ENCODE data around the gene C10orf67.
"Not testable (repeated sequence)": the region's sequence is repeated elsewhere in the genome, so short reads cannot be mapped to it uniquely, and the experiment has no call there.

C10orf67 gene

DNA sequence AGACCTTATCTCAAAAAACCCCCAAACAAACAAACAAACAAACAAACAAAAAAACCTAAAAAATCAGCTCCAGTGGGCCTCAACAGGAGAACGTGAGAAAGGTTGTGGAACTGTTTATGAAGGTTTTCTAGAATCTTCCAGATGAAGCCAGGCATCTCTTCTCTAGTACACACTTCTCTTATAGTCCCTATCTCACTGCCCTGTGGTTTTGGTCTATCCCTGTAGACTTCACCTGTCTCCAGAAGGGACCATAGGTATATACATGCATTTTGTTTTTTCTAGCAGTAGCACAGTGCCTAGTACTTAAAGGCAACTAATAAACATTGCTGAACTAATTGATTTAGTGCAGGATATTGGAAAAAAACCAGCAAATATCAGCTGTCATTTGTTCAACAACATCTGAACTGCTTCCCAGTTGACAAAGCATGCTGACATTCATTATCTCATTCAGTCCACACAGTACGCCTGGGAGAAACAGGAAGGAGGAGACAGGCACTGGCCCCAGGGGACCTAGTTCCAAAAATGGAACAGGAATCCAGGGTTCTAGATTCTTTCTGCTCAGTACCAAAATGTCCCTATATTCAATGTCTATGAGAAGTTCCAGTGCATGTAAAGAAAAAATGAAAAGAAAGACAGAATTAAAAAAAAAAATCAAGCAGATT, 59.8 kb downstream of the C10orf67 start:
- no peak for DNase-seq
- H3K36me3 Mint-ChIP-seq (ENCODE audit: low read depth): no peaks in the 10 kb centered on the region
- no peak overlapping the region for H3K27ac Mint-ChIP-seq
- H3K4me1 Mint-ChIP-seq (ENCODE audit: low read depth): no peaks in the 10 kb centered on the region
- H3K9me3 Mint-ChIP-seq: no peaks in the 10 kb centered on the region
- H3K4me3 Mint-ChIP-seq: no peak overlapping the region
- peaks cover 32% of the 10 kb centered on the region for H3K27me3 Mint-ChIP-seq

DNA sequence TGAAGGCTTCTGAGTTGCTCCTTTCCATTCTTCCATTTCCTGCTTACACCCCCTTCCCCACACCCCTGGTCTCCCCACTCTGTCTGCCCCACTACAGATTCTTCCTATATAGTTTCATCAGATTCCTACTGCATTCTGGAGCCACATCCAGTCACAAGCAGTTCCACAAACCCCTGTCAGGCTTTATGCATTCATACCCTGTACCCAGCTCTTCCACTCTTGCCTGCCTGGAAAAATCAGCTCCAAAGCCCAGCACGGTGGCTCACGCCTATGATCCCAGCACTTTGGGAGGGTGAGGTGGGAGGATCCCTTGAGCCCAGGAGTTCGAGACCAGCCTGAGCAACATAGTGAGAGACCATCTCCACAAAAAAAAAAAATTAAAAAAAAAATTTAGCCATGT, 60.4 kb downstream of the C10orf67 start:
- Mint-ChIP-seq H3K4me3 (no peak overlapping the region), H3K4me1 (ENCODE audit: low read depth) (no peaks in the 10 kb centered on the region), H3K36me3 (ENCODE audit: low read depth) (no peaks in the 10 kb centered on the region), H3K27ac (no peak overlapping the region), H3K27me3 (peaks cover 36% of the 10 kb centered on the region), H3K9me3 (no peaks in the 10 kb centered on the region)
- no peak for DNase-seq

DNA sequence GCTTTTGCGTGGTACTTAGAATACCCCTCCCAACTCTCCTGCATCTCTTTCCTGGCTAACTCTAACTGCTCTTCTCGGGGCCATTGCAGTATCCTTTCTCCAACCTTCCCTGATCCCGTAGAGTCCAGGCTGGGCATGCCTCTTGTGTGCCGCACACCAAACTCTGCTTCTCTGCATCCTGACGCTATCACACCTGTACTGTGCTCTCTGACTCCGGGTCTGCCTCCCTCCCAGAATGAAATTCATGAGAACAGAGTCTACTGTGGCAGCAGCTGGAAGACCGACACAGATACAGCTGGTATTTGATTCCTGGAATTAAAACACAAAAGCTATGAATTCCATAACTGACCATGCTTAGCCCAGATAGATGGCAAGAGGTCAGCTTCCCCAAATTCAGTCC, 60.9 kb downstream of the C10orf67 start:
- H3K9me3 Mint-ChIP-seq: no peaks in the 10 kb centered on the region
- no peak overlapping the region for H3K4me3 Mint-ChIP-seq
- H3K27ac Mint-ChIP-seq: no peak overlapping the region
- H3K4me1 Mint-ChIP-seq (ENCODE audit: low read depth): no peaks in the 10 kb centered on the region
- H3K27me3 Mint-ChIP-seq: peaks cover 37% of the 10 kb centered on the region
- H3K36me3 Mint-ChIP-seq (ENCODE audit: low read depth): no peaks in the 10 kb centered on the region
- no peak for DNase-seq

DNA sequence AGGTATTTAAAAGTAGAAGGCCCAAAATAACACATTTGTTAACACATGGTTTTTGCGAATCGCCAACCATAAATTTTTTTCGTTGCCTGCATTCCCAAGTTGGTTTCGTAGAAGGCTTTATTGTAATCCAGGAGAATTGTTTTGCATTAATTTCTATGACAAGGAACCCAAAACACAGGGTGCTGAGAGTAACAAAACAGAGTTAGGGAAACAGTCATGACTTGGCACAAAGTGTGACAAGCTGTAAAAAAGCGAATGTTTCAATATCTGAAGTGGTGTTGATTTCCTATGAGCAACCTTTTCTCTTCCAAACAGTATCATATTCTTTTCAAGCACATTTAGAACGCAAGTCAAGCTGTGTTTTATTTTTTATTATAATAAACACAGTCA, 63.6 kb downstream of the C10orf67 start:
- Mint-ChIP-seq H3K27me3 (peaks cover 33% of the 10 kb centered on the region), H3K9me3 (no peaks in the 10 kb centered on the region), H3K4me3 (no peak overlapping the region), H3K4me1 (ENCODE audit: low read depth) (no peaks in the 10 kb centered on the region), H3K27ac (no peak overlapping the region), H3K36me3 (ENCODE audit: low read depth) (no peaks in the 10 kb centered on the region)
- no peak for DNase-seq

DNA sequence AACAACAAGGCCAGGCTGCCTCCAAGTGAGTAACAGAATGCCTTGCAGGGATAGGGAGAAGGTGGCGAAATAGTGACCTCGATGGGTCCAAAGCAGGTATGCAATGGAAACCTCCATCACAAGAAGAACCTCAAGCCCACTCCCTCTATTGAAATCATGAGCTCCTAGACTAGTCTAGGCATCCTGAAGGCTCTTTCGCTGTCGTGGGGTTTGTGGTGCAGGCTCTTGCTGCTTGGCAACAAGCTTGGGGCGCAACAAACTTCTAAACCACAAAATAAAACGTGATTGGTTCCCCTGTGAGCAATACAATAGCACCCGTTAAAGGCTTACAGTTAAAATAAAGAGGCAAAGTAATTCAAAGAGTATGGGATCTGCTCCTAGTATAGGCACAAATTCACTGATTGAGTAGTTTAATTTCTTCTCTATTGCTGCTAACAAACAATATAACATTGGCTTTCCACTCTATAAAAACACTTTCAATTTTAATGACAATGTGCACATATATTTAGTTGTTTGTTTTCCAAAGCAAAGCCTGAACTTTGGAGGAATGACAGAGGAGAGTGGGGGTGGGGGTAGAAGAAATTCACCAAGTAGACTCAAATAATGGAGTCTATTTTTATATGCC, 64.1 kb downstream of the C10orf67 start:
- Mint-ChIP-seq H3K9me3 (no peaks in the 10 kb centered on the region), H3K4me3 (no peak overlapping the region), H3K27ac (no peak overlapping the region), H3K36me3 (ENCODE audit: low read depth) (no peaks in the 10 kb centered on the region), H3K4me1 (ENCODE audit: low read depth) (no peaks in the 10 kb centered on the region), H3K27me3 (peaks cover 29% of the 10 kb centered on the region)
- no peak for DNase-seq

DNA sequence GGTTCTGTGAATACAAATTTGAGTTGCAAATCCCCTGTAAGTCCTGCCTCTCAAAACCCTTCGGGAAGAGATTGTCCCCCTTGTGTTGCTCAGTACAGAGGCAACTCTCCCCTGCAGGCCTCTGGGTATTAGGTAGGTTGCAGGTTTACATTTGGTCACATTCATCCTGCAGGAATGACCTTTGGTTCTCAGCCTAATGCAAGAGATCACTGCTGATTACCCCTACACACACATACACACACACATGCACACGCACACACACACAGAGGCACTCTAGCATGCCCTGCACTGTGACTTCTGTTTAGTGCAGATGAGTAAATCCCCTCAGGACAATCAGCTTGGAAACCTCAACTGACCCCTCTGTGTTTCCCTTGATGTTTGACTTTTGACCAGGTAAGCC, 69.2 kb downstream of the C10orf67 start:
- peaks cover 13% of the 10 kb centered on the region for H3K9me3 Mint-ChIP-seq
- no peaks in the 10 kb centered on the region for H3K36me3 Mint-ChIP-seq (ENCODE audit: low read depth)
- H3K27me3 Mint-ChIP-seq: peaks cover 11% of the 10 kb centered on the region
- DNase-seq: no peak
- H3K4me1 Mint-ChIP-seq (ENCODE audit: low read depth): no peaks in the 10 kb centered on the region
- H3K4me3 Mint-ChIP-seq: no peak overlapping the region
- H3K27ac Mint-ChIP-seq: no peak overlapping the region

DNA sequence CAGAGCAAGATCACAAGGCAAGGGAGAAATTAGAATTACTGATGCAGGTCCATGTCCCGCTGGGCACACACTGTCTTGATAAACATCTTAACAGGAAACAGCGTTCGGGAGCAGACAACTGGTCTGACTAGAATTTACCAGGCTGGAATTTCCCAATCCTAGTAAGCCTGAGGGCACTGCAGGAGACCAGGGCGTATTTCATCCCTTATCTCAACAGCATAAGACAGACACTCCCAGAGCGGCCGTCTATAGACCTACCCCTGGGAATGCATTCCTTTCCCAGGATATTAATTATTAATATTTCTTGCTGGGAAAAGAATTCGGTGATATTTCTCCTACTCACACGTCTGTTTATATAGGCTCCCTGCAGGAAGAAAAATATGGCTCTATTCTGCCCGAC, 70.4 kb downstream of the C10orf67 start:
- H3K36me3 Mint-ChIP-seq (ENCODE audit: low read depth); H3K27ac Mint-ChIP-seq; DNase-seq; H3K27me3 Mint-ChIP-seq; H3K4me1 Mint-ChIP-seq (ENCODE audit: low read depth); H3K4me3 Mint-ChIP-seq: not testable (repeated sequence)
- H3K9me3 Mint-ChIP-seq: peaks cover 16% of the 10 kb centered on the region

DNA sequence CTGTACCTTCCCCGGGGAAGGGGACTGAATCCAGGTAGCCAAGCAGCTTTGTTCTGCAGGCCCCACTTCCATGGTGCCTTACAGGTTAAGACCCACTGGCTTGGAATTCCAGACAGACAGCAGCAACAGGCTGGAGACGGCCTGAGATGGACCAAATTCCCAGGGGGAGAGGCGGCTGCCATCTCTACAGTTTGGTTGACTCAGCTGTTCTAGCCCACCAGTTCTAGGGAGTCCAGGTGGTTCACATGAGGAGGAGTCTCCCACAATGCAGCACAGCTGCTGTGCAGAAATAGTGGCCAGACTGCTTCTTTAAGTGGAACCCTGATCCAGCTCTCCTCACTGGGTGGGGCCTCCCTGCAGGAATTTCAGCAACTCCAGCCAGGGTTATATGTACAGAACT, 74.1 kb downstream of the C10orf67 start:
- DNase-seq: no peak
- Mint-ChIP-seq H3K36me3 (ENCODE audit: low read depth) (no peaks in the 10 kb centered on the region), H3K9me3 (peaks cover 16% of the 10 kb centered on the region), H3K27ac (no peak overlapping the region), H3K4me3 (no peak overlapping the region), H3K27me3 (peaks cover 10% of the 10 kb centered on the region), H3K4me1 (ENCODE audit: low read depth) (no peaks in the 10 kb centered on the region)

DNA sequence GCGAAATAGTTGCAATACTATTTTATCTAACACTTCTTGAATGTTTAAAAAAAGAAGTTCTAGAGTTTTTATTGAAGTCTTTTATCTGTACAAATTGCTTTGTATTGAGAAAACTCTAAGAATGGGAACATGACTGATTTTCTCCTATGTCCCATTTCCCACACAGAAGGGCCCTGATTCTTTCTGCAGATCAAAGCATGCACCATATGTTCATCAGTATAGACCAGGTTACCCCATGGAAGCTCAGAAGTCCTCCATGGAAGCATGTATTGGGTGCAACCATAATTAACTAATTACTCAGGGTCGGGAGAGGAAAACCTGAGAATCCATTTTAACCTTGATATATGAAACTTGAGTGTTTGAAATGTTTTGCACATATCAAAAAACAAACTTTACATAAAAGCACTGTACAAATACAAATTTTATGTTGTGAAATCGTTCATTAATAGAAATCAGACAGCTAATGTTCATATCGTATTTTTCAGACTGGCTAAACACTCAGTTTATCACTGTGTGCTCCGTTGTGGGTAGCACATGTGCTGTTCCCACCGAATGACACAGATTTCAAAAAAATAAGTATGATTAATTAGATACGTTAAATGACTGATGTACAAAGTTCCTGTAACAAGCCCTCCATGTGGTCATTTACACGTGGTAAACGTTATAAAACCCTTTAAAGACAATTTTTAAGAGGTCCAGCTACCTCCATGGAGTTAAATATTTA, 81.0 kb downstream of the C10orf67 start:
- DNase-seq: no peak
- Mint-ChIP-seq H3K27me3 (peaks cover 20% of the 10 kb centered on the region), H3K4me1 (ENCODE audit: low read depth) (no peaks in the 10 kb centered on the region), H3K27ac (no peak overlapping the region), H3K4me3 (no peak overlapping the region), H3K9me3 (no peaks in the 10 kb centered on the region), H3K36me3 (ENCODE audit: low read depth) (no peaks in the 10 kb centered on the region)

DNA sequence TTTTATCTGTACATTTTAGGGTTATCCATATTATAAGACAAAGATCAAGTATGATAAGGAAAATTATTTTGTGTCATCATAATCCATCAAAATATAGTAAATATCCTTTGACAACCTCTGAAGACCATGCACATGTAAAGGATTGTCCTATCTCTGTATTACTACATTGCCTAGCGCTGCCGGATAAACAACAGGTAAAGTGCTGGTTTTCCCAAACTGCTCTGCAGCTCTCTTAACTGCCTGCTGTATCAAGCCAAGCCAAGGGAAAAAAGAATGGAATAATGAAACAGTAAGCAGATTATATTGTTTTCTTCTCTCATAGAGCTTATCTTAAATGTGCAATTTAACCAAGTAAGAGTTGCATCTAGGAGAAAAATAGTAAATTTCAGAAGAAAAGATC, 81.7 kb downstream of the C10orf67 start:
- no peaks in the 10 kb centered on the region for H3K9me3 Mint-ChIP-seq

DNA sequence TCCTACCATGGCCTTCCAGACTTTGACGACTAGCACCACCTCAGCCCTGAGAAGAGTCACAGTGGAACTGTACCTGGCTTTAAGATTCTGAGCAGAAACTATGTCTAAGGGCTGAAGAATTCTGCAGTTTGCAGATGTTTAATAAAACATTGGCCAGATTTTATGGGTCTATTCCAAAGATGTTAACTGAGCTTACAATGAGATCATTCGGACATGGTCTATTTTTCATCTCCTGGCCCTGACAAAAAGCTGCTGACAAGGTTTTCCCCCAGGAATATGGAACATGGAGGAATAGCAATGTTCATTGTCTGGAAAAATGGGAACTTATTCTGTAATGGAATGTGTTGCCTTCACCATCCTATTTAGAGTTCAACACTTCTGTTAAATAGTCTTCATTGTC, 86.1 kb downstream of the C10orf67 start:
- Mint-ChIP-seq H3K36me3 (ENCODE audit: low read depth) (no peaks in the 10 kb centered on the region), H3K4me3 (no peak overlapping the region), H3K9me3 (no peaks in the 10 kb centered on the region), H3K27ac (no peak overlapping the region), H3K27me3 (peaks cover 24% of the 10 kb centered on the region), H3K4me1 (ENCODE audit: low read depth) (no peaks in the 10 kb centered on the region)
- no peak for DNase-seq

More for the DNA sequence above, 81.7 kb downstream of the C10orf67 start:
- Mint-ChIP-seq H3K36me3 (ENCODE audit: low read depth) (no peaks in the 10 kb centered on the region), H3K4me3 (no peak overlapping the region), H3K4me1 (ENCODE audit: low read depth) (no peaks in the 10 kb centered on the region), H3K27me3 (peaks cover 21% of the 10 kb centered on the region), H3K27ac (no peak overlapping the region)
- DNase-seq: no peak

DNA sequence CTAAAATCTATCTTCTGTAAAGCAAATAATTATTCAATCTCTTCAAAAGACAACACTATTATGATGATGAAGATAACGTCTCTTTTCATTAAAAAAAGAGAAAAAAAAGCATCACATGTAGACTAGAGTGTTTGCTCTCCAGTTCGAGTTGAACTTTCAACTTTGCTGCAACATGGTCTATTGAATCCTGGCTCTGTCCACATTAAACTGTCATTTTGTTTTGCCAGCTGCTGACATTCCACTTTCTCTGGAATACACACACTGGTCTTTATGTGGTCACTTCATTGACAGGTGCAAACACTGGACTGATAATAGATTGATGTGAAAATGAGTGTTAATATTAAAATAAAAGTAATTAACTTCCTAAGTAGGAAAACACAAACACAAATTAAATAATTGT, 90.8 kb downstream of the C10orf67 start:
- Mint-ChIP-seq H3K9me3 (peaks cover 2% of the 10 kb centered on the region), H3K4me1 (ENCODE audit: low read depth) (no peaks in the 10 kb centered on the region), H3K36me3 (ENCODE audit: low read depth) (no peaks in the 10 kb centered on the region), H3K27ac (no peak overlapping the region), H3K27me3 (peaks cover 19% of the 10 kb centered on the region), H3K4me3 (no peak overlapping the region)
- no peak for DNase-seq

DNA sequence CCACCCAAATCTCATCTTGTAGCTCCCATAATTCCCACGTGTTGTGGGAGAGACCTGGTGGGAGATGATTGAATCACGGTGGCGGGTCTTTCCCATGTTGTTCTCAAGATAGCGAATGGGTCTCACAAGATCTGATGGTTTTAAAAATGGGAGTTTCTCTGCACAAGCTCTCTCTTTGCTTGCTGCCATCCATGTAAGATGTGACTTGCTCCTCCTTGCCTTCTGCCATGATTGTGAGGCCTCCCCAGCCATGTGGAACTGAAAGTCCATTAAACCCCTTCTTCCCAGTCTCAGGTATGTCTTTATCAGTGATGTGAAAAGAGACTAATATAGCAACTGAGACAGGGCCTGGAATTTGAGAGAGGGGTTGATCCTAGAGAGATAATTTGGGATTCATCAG, 91.7 kb downstream of the C10orf67 start:
- not testable (repeated sequence) for DNase-seq; H3K4me3 Mint-ChIP-seq; H3K27ac Mint-ChIP-seq; H3K4me1 Mint-ChIP-seq (ENCODE audit: low read depth); H3K36me3 Mint-ChIP-seq (ENCODE audit: low read depth); H3K9me3 Mint-ChIP-seq
- H3K27me3 Mint-ChIP-seq: peaks cover 21% of the 10 kb centered on the region

DNA sequence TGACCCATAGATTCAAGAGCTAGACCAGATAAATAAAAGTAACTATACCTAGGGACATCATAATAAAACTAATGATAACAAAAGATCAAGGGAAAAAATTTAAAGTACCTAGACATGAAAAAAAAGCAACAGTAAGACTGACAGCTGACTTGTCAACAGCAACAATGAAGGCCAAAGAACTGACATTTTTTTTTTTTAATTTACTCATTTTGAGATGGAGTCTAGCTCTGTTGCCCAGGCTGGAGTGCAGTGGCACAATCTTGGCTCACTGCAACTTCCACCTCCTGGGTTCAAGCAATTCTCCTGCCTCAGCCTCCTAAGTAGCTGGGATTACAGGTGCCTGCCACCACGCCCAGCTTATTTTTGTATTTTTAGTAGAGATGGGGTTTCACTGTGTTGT, 102.8 kb downstream of the C10orf67 start:
- DNase-seq; H3K27me3 Mint-ChIP-seq; H3K4me3 Mint-ChIP-seq; H3K27ac Mint-ChIP-seq; H3K36me3 Mint-ChIP-seq (ENCODE audit: low read depth); H3K9me3 Mint-ChIP-seq; H3K4me1 Mint-ChIP-seq (ENCODE audit: low read depth): not testable (repeated sequence)

DNA sequence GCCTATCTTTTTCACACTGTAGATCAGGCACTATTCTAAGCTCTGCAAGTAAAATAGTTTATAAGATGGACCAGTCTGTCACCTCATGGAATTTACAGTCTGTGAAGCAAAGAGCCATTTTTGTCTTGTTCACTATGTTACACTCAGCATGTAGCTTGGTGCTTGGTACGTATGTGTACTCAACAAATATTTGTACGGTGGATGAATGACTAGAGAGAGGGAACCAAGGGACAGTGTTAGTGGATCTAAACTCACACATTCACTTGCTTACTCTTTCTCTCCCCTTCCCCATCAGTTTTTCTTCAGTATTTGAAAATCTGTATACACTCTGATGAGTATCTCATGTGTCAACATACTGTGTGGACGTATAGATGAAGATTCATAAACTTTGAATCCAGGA, 106.6 kb downstream of the C10orf67 start:
- peaks cover 3% of the 10 kb centered on the region for H3K27me3 Mint-ChIP-seq

More for the DNA sequence above, 106.6 kb downstream of the C10orf67 start:
- no peak for DNase-seq
- Mint-ChIP-seq H3K4me3 (no peak overlapping the region), H3K27ac (no peak overlapping the region), H3K36me3 (ENCODE audit: low read depth) (no peaks in the 10 kb centered on the region), H3K9me3 (peaks cover 9% of the 10 kb centered on the region), H3K4me1 (ENCODE audit: low read depth) (no peaks in the 10 kb centered on the region)
